GM21786 (cell line): ENCODE results near the gene HMX2.

Experiments used
- ATAC-seq: cut with Tn5 transposase; IDR thresholded peaks from one replicate; pipeline ENCODE4 v1.9.1; 2021; ENCODE audit not compliant: unreplicated experiment

HMX2 gene

GRCh38 chr10:123139165-123139520 is 8.8 kb upstream of the HMX2 start:
- no peak for ATAC-seq

- ATAC-seq: no peak
Observed at GRCh38 chr10:123139521-123140163, 8.3 kb upstream of the HMX2 start.

DNA sequence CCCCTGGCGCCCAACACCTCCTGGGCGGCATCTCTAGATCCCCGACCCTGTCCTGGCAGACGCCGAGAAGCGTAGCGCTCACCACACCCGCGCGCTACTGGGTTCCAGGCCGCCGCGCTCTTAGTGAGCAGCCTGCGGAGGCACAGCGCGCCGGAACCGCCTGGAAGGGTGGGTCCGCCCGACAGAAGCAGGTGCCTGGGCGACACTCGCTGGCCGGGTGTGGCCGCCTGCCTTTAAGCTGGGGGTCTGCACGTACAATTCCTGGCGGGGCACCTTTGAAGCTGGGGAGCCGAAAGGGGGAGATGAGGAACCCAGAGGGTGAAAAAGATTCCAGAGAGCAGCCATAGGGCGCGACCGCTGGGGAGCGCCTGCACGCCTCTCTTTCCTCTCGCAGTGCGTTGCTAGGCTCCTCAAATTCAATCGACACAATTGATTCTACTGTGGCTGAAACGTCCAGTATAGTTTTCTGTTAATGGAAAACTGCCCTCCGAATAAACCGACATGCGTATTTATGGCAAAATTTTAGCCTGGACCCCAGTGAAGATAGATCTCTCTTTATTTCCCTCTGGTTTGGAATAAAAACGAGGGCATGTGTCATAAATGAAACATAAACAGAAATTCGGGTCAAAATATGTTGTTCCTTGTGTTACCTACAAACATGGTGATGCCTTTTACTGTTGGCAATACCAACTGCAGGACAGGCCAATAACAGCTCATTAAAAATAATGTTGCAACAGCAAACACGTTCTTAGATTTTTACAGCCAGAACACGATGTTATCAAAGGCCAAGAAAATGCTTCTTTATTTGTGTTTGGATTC is 7.6 kb upstream of the HMX2 start:
- no peak for ATAC-seq

- no peak for ATAC-seq
Observed at GRCh38 chr10:123140983-123141390, 6.9 kb upstream of the HMX2 start.

DNA sequence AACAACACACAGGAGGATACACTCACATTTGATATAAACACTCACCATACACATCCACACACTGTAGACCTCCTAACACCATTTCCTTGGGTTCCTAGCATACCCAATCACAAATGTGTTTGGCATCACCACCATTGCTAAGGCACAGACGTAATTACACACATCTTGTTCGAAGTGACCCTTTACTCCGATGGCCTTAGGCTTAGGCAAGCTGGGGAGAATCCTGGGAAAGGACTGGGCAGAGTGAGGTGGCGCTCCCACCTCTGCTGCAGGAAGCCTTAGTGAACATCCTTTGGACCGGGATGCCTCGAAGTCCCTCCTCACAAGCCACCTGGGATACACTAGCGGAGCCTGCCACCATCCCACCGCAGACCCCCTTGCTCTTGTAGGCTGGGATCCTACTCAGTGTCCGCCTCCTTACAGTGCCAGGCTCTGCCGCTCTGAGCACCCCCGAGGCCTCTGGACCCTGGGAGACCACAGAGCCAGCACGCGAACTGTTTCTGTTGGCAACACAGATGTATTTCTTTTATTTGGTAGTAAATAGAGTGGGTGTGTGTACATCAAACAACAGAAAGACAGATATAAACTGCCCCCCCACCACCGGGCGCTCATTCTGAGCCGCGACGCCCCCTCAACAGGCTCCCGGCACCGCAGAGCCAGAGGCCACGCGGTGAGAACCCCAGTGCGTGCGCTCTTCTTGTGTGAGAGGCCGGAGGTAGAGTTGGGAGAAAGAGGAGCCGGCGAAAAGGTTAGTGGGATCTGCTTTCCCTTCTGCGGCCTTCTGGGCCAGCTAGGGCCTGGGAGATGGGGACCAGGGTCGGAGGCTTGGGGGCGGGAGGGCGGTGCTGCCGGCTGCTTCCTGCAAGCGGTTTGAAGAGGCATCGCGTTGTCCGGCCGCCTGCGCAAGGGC is 5.9 kb upstream of the HMX2 start:
- no peak for ATAC-seq

DNA sequence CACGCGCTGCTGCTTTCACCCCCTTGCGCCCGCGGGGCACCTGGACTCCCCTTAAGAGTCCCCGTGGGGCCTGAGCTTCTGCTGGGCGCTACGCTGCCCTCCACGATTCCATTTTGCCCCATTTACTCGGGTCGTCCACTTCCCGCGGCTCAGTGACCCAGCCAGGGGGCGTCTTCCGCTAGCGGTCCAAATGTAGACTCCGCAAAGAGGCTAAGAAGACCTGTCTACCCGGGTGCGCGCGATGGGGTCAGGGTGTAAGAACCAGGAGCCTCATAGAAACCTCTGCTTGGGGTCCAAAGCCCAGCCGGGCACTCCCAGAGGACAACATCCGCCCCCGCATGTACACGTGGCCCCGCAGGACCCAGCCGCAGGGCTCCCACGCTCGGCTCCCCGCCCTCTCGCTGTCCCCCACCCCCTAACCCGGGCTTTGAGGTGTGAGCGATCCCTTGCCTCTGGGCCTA is 5.2 kb upstream of the HMX2 start:
- ATAC-seq: no peak

GRCh38 chr10:123143162-123143824 is 4.6 kb upstream of the HMX2 start:
- no peak for ATAC-seq

- ATAC-seq: no peak
Observed at GRCh38 chr10:123143825-123144168, 4.1 kb upstream of the HMX2 start.

- no peak for ATAC-seq
Observed at GRCh38 chr10:123144697-123145541, 3.0 kb upstream of the HMX2 start.

DNA sequence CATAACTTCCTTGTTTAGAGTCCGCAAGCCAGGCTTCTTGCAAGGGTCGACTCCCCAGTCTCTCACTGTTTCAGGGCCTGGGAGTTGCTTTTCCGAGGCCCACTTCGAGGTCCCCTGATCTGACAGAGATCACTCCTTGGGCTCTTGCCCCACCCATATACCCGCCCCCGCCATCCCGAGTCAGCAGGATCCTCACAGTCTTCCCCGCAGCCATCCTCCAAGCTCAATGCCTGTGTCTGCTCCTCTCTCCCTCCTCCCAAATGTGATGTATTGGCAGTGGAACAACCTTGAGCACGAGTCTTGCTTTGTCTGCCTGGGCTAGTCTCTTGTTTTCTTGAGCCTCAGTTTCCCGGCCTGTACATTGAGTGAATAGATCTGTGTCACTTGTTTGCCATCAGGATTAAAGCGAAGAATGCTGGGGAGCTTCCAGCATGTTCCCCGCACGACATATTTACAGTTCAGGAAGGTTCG is 2.4 kb upstream of the HMX2 start:
- no peak for ATAC-seq

- ATAC-seq: no peak
Observed at GRCh38 chr10:123146013-123146893, 1.7 kb upstream of the HMX2 start.

DNA sequence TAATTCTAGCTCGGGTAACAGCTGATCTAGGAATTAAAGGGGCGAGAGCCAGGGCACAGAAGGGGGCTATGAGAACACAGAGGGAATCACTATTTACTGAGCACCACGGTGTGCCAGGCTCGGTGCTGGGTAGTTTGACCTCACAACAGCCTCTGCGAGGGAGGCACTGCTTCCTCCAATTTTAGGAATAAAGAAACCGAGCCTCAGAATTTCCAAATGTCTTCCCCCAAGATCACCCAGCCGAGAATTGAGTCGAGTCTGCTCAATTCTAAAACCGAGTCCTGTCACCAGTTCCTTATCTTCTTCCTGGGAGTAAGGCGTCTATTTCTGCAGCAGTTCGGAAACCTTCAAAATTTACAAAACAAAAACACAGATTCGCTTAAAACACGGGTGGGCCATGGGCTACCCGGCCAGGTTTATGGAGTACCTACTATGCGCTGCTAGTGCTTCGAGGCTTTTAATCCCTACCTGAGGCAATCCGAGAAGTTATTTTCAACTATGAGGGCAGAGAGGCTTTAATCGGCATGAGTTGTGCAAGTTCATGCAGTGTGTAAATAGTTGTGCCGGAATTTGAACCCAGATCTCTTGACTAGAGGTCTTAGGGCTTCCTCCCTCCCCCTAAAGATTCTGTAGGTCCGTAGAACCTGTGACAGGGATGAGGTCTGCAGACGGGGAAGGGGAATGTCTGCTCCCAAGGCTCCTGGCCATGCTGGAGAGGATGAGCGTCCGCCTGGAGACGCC is 872 bp upstream of the HMX2 start:
- no peak for ATAC-seq

DNA sequence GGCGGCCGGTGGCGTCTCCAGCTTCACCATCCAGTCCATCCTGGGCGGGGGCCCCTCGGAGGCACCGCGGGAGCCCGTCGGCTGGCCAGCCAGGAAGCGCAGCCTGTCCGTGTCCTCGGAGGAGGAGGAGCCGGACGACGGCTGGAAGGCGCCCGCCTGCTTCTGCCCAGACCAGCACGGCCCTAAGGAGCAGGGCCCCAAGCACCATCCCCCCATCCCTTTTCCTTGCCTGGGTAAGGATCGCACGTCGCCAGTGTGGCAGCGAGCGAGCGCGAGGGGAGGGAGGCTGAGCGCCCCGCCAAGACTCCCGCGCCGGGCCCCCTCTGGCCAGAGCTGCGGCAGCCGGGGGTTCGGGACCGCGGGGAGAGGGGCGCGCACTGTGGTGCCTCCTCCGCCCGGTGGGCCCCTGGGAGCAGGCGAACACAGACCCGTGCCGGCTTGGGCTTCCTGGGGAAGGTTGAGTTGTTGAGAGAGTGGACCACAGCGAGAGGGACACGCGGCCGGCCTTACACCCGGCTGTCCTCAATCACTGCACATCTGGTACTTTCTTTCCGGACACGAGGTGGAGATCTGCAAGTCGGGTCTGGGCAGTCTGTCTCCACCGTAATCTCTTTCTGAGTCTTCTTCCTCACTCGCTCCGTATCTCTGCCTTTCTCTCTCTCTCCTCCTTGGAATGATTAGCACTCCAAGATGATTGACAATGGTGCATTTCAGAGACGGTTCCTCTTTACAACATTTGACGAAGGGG is 652 bp downstream of the HMX2 start:
- ATAC-seq: no peak

DNA sequence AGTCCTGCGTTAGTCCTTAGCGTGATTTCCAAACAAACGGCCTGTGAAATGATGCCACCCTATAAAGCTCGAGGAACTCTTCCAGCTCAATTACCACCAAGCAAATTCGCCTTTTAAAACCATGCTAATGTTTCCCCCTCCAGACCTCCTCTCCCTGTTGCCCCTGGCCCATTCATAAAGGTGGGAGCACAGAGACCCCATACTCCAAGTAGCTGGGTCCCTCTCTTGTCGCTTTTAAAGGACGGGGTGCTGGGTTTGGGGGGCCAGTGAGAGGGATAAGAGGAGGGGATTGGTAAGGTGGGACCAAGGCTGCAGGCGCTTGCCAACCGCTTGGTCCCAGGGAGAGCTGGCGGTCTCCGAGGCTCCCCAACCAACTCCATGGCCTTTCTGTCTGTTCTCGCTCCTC is 1.2 kb downstream of the HMX2 start:
- no peak for ATAC-seq

DNA sequence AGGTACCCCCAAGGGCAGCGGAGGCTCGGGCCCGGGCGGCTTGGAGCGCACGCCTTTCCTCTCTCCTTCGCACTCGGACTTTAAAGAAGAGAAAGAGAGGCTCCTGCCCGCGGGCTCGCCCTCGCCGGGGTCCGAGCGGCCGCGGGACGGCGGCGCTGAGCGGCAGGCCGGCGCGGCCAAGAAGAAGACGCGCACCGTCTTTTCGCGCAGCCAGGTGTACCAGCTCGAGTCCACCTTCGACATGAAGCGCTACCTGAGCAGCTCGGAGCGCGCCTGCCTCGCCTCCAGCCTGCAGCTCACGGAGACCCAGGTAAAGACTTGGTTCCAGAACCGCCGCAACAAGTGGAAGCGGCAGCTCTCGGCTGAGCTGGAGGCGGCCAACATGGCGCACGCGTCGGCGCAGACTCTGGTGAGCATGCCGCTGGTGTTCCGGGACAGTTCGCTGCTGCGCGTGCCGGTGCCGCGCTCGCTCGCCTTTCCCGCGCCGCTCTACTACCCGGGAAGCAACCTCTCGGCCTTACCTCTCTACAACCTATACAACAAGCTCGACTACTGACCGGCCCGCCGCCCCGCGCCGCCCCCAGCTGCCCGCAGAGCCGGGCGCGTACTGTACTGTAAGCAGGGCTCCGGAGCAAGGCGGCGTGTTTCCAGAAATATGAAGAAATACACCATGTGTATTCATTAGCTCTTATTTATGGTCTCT is 1.8 kb downstream of the HMX2 start:
- ATAC-seq: no peak

DNA sequence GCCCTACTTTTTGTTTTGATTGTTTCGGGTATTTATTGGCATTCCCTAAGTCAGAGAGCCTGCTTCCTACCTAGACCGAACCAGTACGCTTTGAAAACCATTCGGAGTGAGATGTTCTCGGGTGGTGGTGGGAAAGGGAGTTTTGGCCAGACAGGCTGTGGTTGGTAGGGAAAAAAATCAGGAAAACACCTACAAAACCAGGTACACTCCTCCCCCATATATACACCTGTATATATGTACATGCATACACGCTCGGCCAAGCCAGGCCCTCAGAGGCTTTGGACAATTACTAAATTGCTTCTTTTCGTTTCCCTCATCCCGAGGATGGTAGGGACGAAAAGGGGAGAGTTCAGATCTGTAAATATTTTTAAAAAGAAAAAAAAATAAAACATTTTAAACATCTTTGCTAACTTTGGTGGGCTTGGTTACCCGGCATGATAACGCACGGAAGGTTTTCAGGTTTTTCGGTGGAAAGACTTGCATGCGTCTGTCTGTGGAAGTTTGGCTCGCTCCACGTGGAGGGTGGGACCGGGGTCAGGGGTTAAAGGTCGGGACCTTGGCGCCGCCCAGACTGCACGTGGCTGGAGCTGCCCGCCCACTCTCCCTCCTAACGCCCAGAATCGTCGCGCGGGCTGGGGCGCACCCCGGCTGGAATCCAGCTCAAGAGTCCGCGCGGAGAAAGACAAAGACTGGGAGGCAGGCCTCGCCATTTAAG is 2.5 kb downstream of the HMX2 start:
- ATAC-seq: no peak
